GM18511 (cell line): ENCODE results near the gene LRP1.

ENCODE experiments used
- ATAC-seq: cut with Tn5 transposase; IDR thresholded peaks from one replicate; pipeline ENCODE4 v1.9.1; 2021; ENCODE audit warnings: mild to moderate bottlenecking, moderate library complexity; ENCODE audit not compliant: unreplicated experiment

Gene LRP1

GRCh38 chr12:57170927-57171326, 42.6 kb downstream of the LRP1 start:
- no peak for ATAC-seq

- ATAC-seq: no peak
Observed at GRCh38 chr12:57171668-57172067, 43.4 kb downstream of the LRP1 start.

- ATAC-seq: no peak
Observed at GRCh38 chr12:57173089-57173488, 44.8 kb downstream of the LRP1 start.

GRCh38 chr12:57173683-57174082, 45.4 kb downstream of the LRP1 start:
- ATAC-seq: no peak

- no peak for ATAC-seq
Observed at GRCh38 chr12:57175428-57176138, 47.3 kb downstream of the LRP1 start.

GRCh38 chr12:57176139-57176477, 47.8 kb downstream of the LRP1 start:
- no peak for ATAC-seq

- no peak for ATAC-seq
Observed at GRCh38 chr12:57176846-57177245, 48.6 kb downstream of the LRP1 start.

GRCh38 chr12:57177354-57177753, 49.1 kb downstream of the LRP1 start:
- ATAC-seq: no peak

GRCh38 chr12:57178213-57178612, 49.9 kb downstream of the LRP1 start:
- no peak for ATAC-seq

GRCh38 chr12:57179331-57180086, 51.2 kb downstream of the LRP1 start:
- no peak for ATAC-seq

- ATAC-seq: no peak
Observed at GRCh38 chr12:57180321-57180989, 52.2 kb downstream of the LRP1 start.

GRCh38 chr12:57181072-57181471, 52.8 kb downstream of the LRP1 start:
- no peak for ATAC-seq

GRCh38 chr12:57181561-57182155, 53.4 kb downstream of the LRP1 start:
- no peak for ATAC-seq

- ATAC-seq: peak; percentile 88
Observed at GRCh38 chr12:57182918-57183575, 54.8 kb downstream of the LRP1 start.

GRCh38 chr12:57183939-57184725, 55.8 kb downstream of the LRP1 start:
- ATAC-seq: no peak

- no peak for ATAC-seq
Observed at GRCh38 chr12:57185403-57185802, 57.1 kb downstream of the LRP1 start.

GRCh38 chr12:57185906-57186508, 57.7 kb downstream of the LRP1 start:
- ATAC-seq: no peak

GRCh38 chr12:57187222-57188089, 59.2 kb downstream of the LRP1 start:
- ATAC-seq: no peak

GRCh38 chr12:57188090-57188425, 59.8 kb downstream of the LRP1 start:
- no peak for ATAC-seq
